Measurements from ENCODE around the gene ORAI3. TPM values are rescaled to one million over a fixed set of nuclear protein-coding genes. Genes with fewer than 3 reads are reported as not detected.

ORAI3 gene
- total and polyA plus RNA-seq, 7 experiments from 2014 or later, result 6.0 to 29.8 (median 17.8) TPM

GRCh38 chr16:31000671-31001382 is 52.0 kb downstream of the ORAI3 start:
- Mint-ChIP-seq H3K4me3 (no peak overlapping the region), H3K27ac (no peak overlapping the region), H3K9me3 (no peaks in the 10 kb centered on the region), H3K4me1 (peaks cover 0 to 9% (median 4%) of the 10 kb centered on the region in 7 donors), H3K36me3 (no peaks in the 10 kb centered on the region), H3K27me3 (peaks cover 0 to 5% (median 0%) of the 10 kb centered on the region in 5 donors)
- ChIA-PET POLR2A (interaction anchor here (0.7 kb wide), 1 partner anchor 203 kb away, joined by 3 read pairs; no protein-coding TSS in a partner anchor), CTCF (no interaction called here)
- Histone ChIP-seq H3K27me3 (ENCODE audit: control insufficient read depth in 2 of 2, insufficient read depth in 2 of 2, low read length in 2 of 2) (no peaks in the 10 kb centered on the region), H3K36me3 (ENCODE audit: control insufficient read depth in 2 of 3, insufficient read depth in 3 of 3, low read length in 3 of 3) (no peaks in the 10 kb centered on the region), H3K4me1 (ENCODE audit: control insufficient read depth in 2 of 2, insufficient read depth in 2 of 2, low read length in 2 of 2) (peaks cover 5 to 11% of the 10 kb centered on the region in 2 donors), H3K27ac (ENCODE audit: low read depth, low read length) (no peak overlapping the region), H3K9me3 (ENCODE audit: control insufficient read depth in 2 of 3, low read length in 3 of 3) (no peaks in the 10 kb centered on the region), H3K4me3 (ENCODE audit: low read length) (no peak overlapping the region)
- intact Hi-C loops (cut with micrococcal nuclease), result no loop called here
- DNase-seq (no peak), ATAC-seq (no peak)

GRCh38 chr16:31001507-31002249 is 52.8 kb downstream of the ORAI3 start:
- Mint-ChIP-seq H3K4me1 (peaks cover 0 to 6% (median 0%) of the 10 kb centered on the region in 7 donors), H3K4me3 (no peak overlapping the region), H3K27me3 (peaks cover 0 to 11% (median 0%) of the 10 kb centered on the region in 5 donors), H3K36me3 (no peaks in the 10 kb centered on the region), H3K27ac (no peak overlapping the region), H3K9me3 (no peaks in the 10 kb centered on the region)
- DNase-seq (no peak), ATAC-seq (no peak)
- H3K27ac ChIP-seq (ENCODE audit: low read depth, low read length), result no peak overlapping the region
- H3K4me3 ChIP-seq (ENCODE audit: low read length), result no peak overlapping the region
- ChIA-PET CTCF (no interaction called here), POLR2A (no interaction called here)
- no peaks in the 10 kb centered on the region for H3K36me3 ChIP-seq (ENCODE audit: control insufficient read depth in 2 of 3, insufficient read depth in 3 of 3, low read length in 3 of 3)
- intact Hi-C loops (cut with micrococcal nuclease), result no loop called here
- H3K27me3 ChIP-seq (ENCODE audit: control insufficient read depth in 2 of 2, insufficient read depth in 2 of 2, low read length in 2 of 2), result no peaks in the 10 kb centered on the region
- peaks cover 2 to 8% of the 10 kb centered on the region in 2 donors for H3K4me1 ChIP-seq (ENCODE audit: control insufficient read depth in 2 of 2, insufficient read depth in 2 of 2, low read length in 2 of 2)
- no peaks in the 10 kb centered on the region for H3K9me3 ChIP-seq (ENCODE audit: control insufficient read depth in 2 of 3, low read length in 3 of 3)

GRCh38 chr16:31002250-31002700 is 53.4 kb downstream of the ORAI3 start:
- H3K27me3 ChIP-seq (ENCODE audit: control insufficient read depth in 2 of 2, insufficient read depth in 2 of 2, low read length in 2 of 2), result no peaks in the 10 kb centered on the region
- H3K27ac ChIP-seq (ENCODE audit: low read depth, low read length), result no peak overlapping the region
- peaks cover 0 to 4% of the 10 kb centered on the region in 2 donors for H3K4me1 ChIP-seq (ENCODE audit: control insufficient read depth in 2 of 2, insufficient read depth in 2 of 2, low read length in 2 of 2)
- no peak overlapping the region for H3K27ac Mint-ChIP-seq
- peaks cover 0 to 13% (median 0%) of the 10 kb centered on the region in 5 donors for H3K27me3 Mint-ChIP-seq
- no peak overlapping the region for H3K4me3 ChIP-seq (ENCODE audit: low read length)
- H3K36me3 ChIP-seq (ENCODE audit: control insufficient read depth in 2 of 3, insufficient read depth in 3 of 3, low read length in 3 of 3), result no peaks in the 10 kb centered on the region
- no peaks in the 10 kb centered on the region for H3K36me3 Mint-ChIP-seq
- H3K9me3 ChIP-seq (ENCODE audit: control insufficient read depth in 2 of 3, low read length in 3 of 3), result no peaks in the 10 kb centered on the region
- intact Hi-C loops (cut with micrococcal nuclease), result no loop called here
- H3K4me3 Mint-ChIP-seq, result no peak overlapping the region
- H3K9me3 Mint-ChIP-seq, result no peaks in the 10 kb centered on the region
- ATAC-seq (no peak), DNase-seq (no peak)
- ChIA-PET POLR2A (no interaction called here), CTCF (no interaction called here)
- peaks cover 0 to 4% (median 0%) of the 10 kb centered on the region in 7 donors for H3K4me1 Mint-ChIP-seq

- Histone ChIP-seq H3K4me1 (ENCODE audit: control insufficient read depth in 2 of 2, insufficient read depth in 2 of 2, low read length in 2 of 2) (no peaks in the 10 kb centered on the region), H3K9me3 (ENCODE audit: control insufficient read depth in 2 of 3, low read length in 3 of 3) (no peaks in the 10 kb centered on the region), H3K27ac (ENCODE audit: low read depth, low read length) (no peak overlapping the region), H3K36me3 (ENCODE audit: control insufficient read depth in 2 of 3, insufficient read depth in 3 of 3, low read length in 3 of 3) (no peaks in the 10 kb centered on the region), H3K4me3 (ENCODE audit: low read length) (no peak overlapping the region), H3K27me3 (ENCODE audit: control insufficient read depth in 2 of 2, insufficient read depth in 2 of 2, low read length in 2 of 2) (no peaks in the 10 kb centered on the region)
- Mint-ChIP-seq H3K27ac (no peak overlapping the region), H3K36me3 (no peaks in the 10 kb centered on the region), H3K27me3 (peaks cover 0 to 14% (median 0%) of the 10 kb centered on the region in 5 donors), H3K4me3 (no peak overlapping the region), H3K9me3 (no peaks in the 10 kb centered on the region), H3K4me1 (peaks cover 0 to 4% (median 0%) of the 10 kb centered on the region in 7 donors)
- DNase-seq (no peak), ATAC-seq (no peak)
- intact Hi-C loops (cut with micrococcal nuclease), result no loop called here
- ChIA-PET POLR2A (no interaction called here), CTCF (no interaction called here)
Measured at GRCh38 chr16:31002862-31003341, 54.0 kb downstream of the ORAI3 start.

- Mint-ChIP-seq H3K27me3 (peaks cover 0 to 17% (median 0%) of the 10 kb centered on the region in 5 donors), H3K4me1 (peaks cover 0 to 4% (median 0%) of the 10 kb centered on the region in 7 donors), H3K27ac (no peak overlapping the region), H3K4me3 (no peak overlapping the region), H3K36me3 (no peaks in the 10 kb centered on the region), H3K9me3 (no peaks in the 10 kb centered on the region)
- no peak for ATAC-seq
- no peak for DNase-seq
- Histone ChIP-seq H3K27me3 (ENCODE audit: control insufficient read depth in 2 of 2, insufficient read depth in 2 of 2, low read length in 2 of 2) (no peaks in the 10 kb centered on the region), H3K27ac (ENCODE audit: low read depth, low read length) (no peak overlapping the region), H3K9me3 (ENCODE audit: control insufficient read depth in 2 of 3, low read length in 3 of 3) (no peaks in the 10 kb centered on the region), H3K4me3 (ENCODE audit: low read length) (no peak overlapping the region), H3K36me3 (ENCODE audit: control insufficient read depth in 2 of 3, insufficient read depth in 3 of 3, low read length in 3 of 3) (no peaks in the 10 kb centered on the region), H3K4me1 (ENCODE audit: control insufficient read depth in 2 of 2, insufficient read depth in 2 of 2, low read length in 2 of 2) (no peaks in the 10 kb centered on the region)
- intact Hi-C loops (cut with micrococcal nuclease), result no loop called here
- POLR2A ChIA-PET, result no interaction called here
- CTCF ChIA-PET, result no interaction called here
Measured at GRCh38 chr16:31003744-31004143, 54.9 kb downstream of the ORAI3 start.
